Neural crest cell (in vitro differentiated cells): ENCODE results near the gene CTRB1. TPM values are rescaled to one million over a fixed set of nuclear protein-coding genes. Genes with fewer than 3 reads are reported as not detected.

ENCODE experiments used
- DNase-seq: peaks from one replicate; pipeline ENCODE4 v3.0.0; 2021; ENCODE audit warnings: low read depth, mixed read lengths, low spot score
- H3K27ac Mint-ChIP-seq: one replicate; pipeline ENCODE4 v1.8.0; 2021; ENCODE audit warnings: mild to moderate bottlenecking, mixed read lengths; ENCODE audit not compliant: unreplicated experiment
- H3K27me3 Mint-ChIP-seq: 2 replicates; pipeline ENCODE4 v1.8.0; 2021; ENCODE audit warnings: low read depth, mild to moderate bottlenecking, mixed read lengths
- H3K36me3 Mint-ChIP-seq: 2 replicates; pipeline ENCODE4 v1.8.0; 2021; ENCODE audit warnings: low read depth, mild to moderate bottlenecking, mixed read lengths
- H3K4me1 Mint-ChIP-seq: 2 replicates; pipeline ENCODE4 v1.8.0; 2021; ENCODE audit warnings: mixed read lengths
- H3K4me3 Mint-ChIP-seq: one replicate; pipeline ENCODE4 v1.8.0; 2021; ENCODE audit warnings: mild to moderate bottlenecking, mixed read lengths
- H3K9me3 Mint-ChIP-seq: 2 replicates; pipeline ENCODE4 v1.8.0; 2021; ENCODE audit warnings: mixed read lengths
- total RNA-seq: library from RNA; stranded (reverse); gene quantifications from 2 replicates; pipeline ENCODE4 v1.2.1, GENCODE V29; 2021
- TF ChIP-seq, protein P1 (sequence below): fragments of 200-600 bp; sonication (generic); conservative IDR thresholded peaks from 2 replicates; pipeline ENCODE4 v1.5.0; 2021; ENCODE audit warnings: antibody characterized with exemption, mild to moderate bottlenecking

CTRB1 gene
- total RNA-seq, 1 donor from 2014 or later = not detected

DNA sequence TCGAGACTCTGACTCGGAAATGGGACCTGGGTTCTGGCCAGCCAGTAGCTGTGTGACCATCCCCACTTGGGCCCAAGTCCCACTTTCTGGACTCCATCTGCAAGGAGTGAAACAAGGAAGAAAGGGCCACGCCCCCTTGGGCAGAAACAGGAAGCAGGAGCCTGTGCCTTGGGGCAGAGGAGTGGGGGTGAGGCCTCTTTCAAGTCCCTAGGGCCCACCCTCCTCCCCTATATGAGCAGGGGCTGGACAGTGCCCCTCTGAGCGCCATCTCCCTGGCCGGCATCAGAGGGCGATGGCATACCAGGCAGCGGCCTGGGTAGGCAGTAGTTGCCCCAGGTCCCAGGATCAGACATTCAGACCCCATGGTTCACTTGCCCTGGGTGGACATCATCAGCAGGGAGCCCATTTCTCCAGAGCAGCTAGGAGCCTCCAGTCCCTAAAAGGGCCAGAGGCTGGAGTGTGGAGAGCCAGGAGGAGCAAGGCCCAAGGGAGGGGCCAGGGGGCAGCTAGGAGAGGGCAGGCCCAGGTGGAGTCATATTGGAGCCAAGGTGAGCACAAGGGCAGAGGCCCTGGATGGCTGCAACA is 25.5 kb downstream of the CTRB1 start:
- Mint-ChIP-seq H3K4me1 (peaks cover 70% of the 10 kb centered on the region), H3K36me3 (no peaks in the 10 kb centered on the region), H3K27ac (peak overlapping the region; percentile 94), H3K9me3 (no peaks in the 10 kb centered on the region), H3K27me3 (no peaks in the 10 kb centered on the region), H3K4me3 (peak overlapping the region; percentile 69)
- TF ChIP-seq, protein P1, sequence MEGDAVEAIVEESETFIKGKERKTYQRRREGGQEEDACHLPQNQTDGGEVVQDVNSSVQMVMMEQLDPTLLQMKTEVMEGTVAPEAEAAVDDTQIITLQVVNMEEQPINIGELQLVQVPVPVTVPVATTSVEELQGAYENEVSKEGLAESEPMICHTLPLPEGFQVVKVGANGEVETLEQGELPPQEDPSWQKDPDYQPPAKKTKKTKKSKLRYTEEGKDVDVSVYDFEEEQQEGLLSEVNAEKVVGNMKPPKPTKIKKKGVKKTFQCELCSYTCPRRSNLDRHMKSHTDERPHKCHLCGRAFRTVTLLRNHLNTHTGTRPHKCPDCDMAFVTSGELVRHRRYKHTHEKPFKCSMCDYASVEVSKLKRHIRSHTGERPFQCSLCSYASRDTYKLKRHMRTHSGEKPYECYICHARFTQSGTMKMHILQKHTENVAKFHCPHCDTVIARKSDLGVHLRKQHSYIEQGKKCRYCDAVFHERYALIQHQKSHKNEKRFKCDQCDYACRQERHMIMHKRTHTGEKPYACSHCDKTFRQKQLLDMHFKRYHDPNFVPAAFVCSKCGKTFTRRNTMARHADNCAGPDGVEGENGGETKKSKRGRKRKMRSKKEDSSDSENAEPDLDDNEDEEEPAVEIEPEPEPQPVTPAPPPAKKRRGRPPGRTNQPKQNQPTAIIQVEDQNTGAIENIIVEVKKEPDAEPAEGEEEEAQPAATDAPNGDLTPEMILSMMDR = no peak
- DNase-seq = no peak

DNA sequence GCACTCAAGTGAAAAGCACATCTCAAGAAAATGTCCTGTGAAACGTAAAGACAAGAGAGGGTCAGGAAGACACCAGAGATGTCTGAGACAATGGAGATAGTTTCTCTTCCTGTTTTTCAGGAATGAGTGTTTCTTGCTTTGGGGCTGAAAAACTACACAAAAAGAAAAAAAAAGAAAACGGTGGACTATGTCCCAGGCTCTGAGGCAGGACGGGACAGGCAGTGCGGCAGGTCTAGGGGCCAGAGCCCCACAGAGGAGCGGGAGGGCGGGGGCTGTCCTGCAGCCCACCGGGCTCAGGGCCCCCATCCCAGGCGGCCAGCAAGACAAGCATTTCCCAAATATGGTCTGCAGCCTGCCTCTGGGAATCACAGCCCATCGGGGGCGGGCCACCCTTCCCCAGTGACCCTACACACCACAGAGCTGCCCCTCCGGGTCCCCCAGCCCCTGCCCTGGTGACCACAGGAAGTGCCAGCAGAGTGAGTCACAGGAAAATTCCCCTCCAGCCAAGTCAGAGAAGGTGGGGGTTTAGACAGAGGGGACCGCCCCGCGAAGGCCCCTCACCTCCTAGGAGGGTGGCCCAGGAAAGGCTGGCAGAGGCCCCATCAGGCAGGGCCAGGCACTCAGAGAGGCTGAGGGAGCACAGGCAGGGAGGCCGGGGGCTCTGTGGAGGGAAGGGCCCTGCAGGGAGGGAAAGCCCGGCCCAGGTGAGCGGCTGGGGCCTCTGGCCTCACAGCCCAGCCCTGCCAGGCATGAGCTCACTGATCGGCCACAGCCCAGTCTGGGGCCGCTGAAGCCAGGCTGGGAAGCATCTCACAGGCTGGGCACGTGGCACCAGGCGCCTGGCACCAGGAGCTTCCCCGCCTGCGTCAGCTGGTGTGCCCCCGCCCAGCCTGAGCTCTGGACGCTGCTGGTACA is 26.3 kb downstream of the CTRB1 start:
- TF ChIP-seq, protein P1 = no peak
- DNase-seq = no peak
- peaks cover 2% of the 10 kb centered on the region for H3K27me3 Mint-ChIP-seq
- H3K27ac Mint-ChIP-seq = peak overlapping the region; percentile 94
- peak overlapping the region; percentile 69 for H3K4me3 Mint-ChIP-seq
- H3K9me3 Mint-ChIP-seq = no peaks in the 10 kb centered on the region
- H3K36me3 Mint-ChIP-seq = no peaks in the 10 kb centered on the region
- peaks cover 71% of the 10 kb centered on the region for H3K4me1 Mint-ChIP-seq

DNA sequence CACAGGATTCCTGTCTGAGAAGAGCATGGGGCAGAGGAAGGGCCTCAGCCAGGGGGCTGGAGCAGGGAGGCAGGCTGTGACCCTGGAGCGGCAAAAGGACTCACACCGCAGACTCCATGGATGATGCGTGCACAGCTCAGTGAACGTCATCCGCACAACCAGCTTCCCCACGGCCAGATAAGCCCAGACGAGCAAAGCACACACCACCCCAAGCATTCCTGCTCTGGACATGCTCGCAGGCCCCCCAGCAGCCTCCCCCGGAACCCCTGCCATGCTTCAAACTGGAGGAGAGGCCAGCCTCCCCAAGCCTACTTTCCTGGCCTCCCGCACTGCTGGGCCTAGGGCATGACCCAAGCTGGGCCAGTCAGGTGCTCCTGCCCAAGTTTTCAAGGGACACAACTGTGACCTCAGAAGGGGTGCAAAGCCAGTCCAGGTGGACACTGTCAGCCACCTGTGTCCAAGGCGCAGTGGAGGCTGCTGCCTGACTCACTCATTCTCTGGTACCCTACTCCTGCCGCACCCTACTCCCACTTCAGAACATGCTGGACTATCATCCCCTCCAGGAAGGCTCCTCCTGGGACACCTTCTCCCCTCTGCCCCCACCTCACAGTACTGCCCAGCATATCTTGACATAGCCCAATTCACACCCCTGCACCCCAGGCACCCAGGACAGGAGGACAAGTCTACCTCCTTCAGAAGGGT is 27.9 kb downstream of the CTRB1 start:
- peaks cover 65% of the 10 kb centered on the region for H3K4me1 Mint-ChIP-seq
- TF ChIP-seq, protein P1 = no peak
- H3K36me3 Mint-ChIP-seq = no peaks in the 10 kb centered on the region
- peak overlapping the region; percentile 78 for H3K4me3 Mint-ChIP-seq
- peaks cover 7% of the 10 kb centered on the region for H3K27me3 Mint-ChIP-seq
- no peaks in the 10 kb centered on the region for H3K9me3 Mint-ChIP-seq
- no peak for DNase-seq
- H3K27ac Mint-ChIP-seq = peak overlapping the region; percentile 95

DNA sequence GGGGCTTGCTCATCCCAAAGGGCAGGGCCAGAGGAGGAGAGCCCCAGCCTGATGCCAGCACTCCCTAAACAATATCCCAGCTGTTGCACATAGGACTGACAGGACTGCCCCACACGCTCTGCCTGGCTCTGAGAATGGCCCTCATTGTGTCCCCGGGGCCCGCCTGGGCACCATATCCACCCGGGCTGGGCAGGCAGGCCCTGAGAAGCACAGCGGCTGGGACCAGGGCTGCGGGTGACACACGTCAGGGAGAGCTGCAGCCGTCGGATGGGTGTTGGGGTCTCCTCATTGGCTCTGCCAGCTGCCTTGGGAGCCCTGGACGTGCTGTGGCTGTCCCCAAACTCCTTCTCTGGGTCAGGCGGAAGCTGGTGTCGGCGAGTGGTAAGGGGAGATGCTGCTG is 28.5 kb downstream of the CTRB1 start:
- H3K4me3 Mint-ChIP-seq = peak overlapping the region; percentile 78
- peaks cover 71% of the 10 kb centered on the region for H3K4me1 Mint-ChIP-seq

DNA sequence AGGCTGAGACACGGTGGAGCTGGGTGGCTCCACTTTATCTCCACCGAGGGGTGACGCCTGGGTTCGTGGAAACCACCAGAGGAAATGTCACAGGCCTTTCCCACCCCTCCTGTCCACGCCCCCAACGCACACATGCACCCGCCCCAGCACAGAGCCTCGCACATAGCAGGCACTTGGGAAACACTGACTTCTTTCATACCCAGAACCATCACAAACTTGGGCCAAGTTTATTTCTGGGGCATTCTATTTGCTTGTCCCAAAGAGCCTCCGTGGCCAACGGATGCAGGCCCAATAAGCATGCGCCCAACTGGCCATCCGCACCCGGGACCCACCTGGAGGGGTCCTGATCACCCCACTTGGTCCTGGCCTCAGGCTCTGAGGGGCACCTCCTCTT is 29.4 kb downstream of the CTRB1 start:
- TF ChIP-seq, protein P1 = no peak
- H3K9me3 Mint-ChIP-seq = no peaks in the 10 kb centered on the region
- no peak for DNase-seq
- H3K4me1 Mint-ChIP-seq = peaks cover 68% of the 10 kb centered on the region
- peak overlapping the region; percentile 1 for H3K27ac Mint-ChIP-seq
- peak overlapping the region; percentile 78 for H3K4me3 Mint-ChIP-seq
- H3K36me3 Mint-ChIP-seq = no peaks in the 10 kb centered on the region
- peaks cover 7% of the 10 kb centered on the region for H3K27me3 Mint-ChIP-seq

More for the DNA sequence above, 28.5 kb downstream of the CTRB1 start:
- H3K27me3 Mint-ChIP-seq = peaks cover 7% of the 10 kb centered on the region
- H3K9me3 Mint-ChIP-seq = no peaks in the 10 kb centered on the region
- no peaks in the 10 kb centered on the region for H3K36me3 Mint-ChIP-seq
- no peak for DNase-seq
- no peak overlapping the region for H3K27ac Mint-ChIP-seq
- TF ChIP-seq, protein P1 = no peak
